GM18519 (cell line): Measurements from ENCODE around the gene OR51G2.

Experiments used
- ATAC-seq: cut with Tn5 transposase; IDR thresholded peaks from one replicate; pipeline ENCODE4 v1.9.1; 2021; ENCODE audit warnings: mild to moderate bottlenecking, moderate library complexity; ENCODE audit not compliant: unreplicated experiment, low FRiP score

The OR51G2 gene

DNA sequence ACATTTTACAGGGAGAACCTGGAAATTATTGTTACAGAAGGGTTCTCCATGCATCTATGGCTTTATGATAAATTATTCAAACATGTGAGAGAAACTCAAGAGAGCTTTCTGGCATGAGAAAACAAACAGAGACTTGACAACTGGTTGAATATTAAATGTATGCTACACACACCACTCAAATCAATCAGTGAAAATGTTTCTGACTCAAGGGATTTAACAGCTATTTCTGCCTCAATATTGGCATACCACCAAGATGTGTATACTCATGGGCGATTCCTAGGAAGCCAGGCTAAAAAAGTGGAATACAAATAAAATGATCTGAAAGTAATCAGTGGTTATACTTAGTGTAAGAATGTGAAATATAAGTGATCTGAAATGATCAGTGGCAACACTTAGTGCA lies 53.3 kb downstream of the OR51G2 start:
- ATAC-seq, result no peak

DNA sequence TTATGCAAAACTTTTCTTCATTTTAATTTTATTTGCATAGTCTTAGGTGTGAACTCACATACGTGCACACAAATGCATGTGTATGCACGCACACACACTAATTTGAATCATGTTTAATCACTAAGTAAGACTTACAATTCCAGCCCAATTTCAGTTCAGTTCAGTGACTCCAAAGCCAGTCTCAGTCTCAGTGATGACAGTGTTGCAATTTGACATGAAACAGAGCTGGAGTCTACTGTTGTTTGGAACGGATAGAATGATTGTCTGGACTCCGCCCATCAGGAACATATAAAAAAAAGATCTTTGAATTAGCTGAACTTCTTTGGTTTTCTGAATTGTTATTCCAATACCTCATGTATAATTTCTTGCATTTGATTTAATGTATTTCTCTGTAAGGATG lies 55.3 kb downstream of the OR51G2 start:
- no peak for ATAC-seq
